CD4-positive, alpha-beta memory T cell (primary cell): Measurements from ENCODE around the gene PKM. TPM values are rescaled to one million over a fixed set of nuclear protein-coding genes. Genes with fewer than 3 reads are reported as not detected.

Experiments used
- CTCF ChIA-PET: fragments of 350-600 bp; sonication (Branson Sonifier 250); formaldehyde crosslinking; loops from one replicate; lab custom pipeline; 2021; ENCODE audit warnings: inconsistent platforms; ENCODE audit not compliant: partially characterized antibody; lab: Charles Lee
- POLR2A ChIA-PET: fragments of 350-600 bp; sonication (Branson Sonifier 250); formaldehyde crosslinking; loops from one replicate; lab custom pipeline; 2021; ENCODE audit not compliant: partially characterized antibody; lab: Charles Lee
- DNase-seq, 5 donors: peaks; one replicate each; pipeline versions ENCODE4 v3.0.0 to v3.0.0-alpha.2; 2020 to 2022; ENCODE audit warnings: mixed read lengths in 1 of 5
- H3K27ac ChIP-seq: one replicate; pipeline ENCODE4 v1.7.0; 2013; ENCODE audit warnings: low read depth, low read length
- H3K27me3 ChIP-seq: 2 replicates; pipeline ENCODE4 v1.7.0; 2013; ENCODE audit warnings: mild to moderate bottlenecking, low read length, moderate library complexity; ENCODE audit not compliant: insufficient read depth
- H3K36me3 ChIP-seq: 2 replicates; pipeline ENCODE4 v1.7.0; 2013; ENCODE audit warnings: mild to moderate bottlenecking, low read length, moderate library complexity; ENCODE audit not compliant: insufficient read depth
- H3K4me1 ChIP-seq: 2 replicates; pipeline ENCODE4 v1.7.0; 2013; ENCODE audit warnings: mild to moderate bottlenecking, low read length, moderate library complexity; ENCODE audit not compliant: insufficient read depth
- H3K4me3 ChIP-seq, 2 donors: one replicate each; pipeline ENCODE4 v1.7.0; 2013; ENCODE audit warnings: low read length in 2 of 2, mild to moderate bottlenecking in 1 of 2
- H3K9me3 ChIP-seq, 2 donors: one replicate each; pipeline ENCODE4 v1.7.0; 2013; ENCODE audit warnings: low read length in 2 of 2, control low read depth in 1 of 2; ENCODE audit not compliant: control insufficient read depth in 1 of 2
- H3K27ac Mint-ChIP-seq, 7 donors: one replicate each; pipeline ENCODE4 v1.8.0; 2020 to 2021; ENCODE audit warnings: mixed read lengths in 7 of 7, mild to moderate bottlenecking in 6 of 7, inconsistent platforms in 3 of 7, moderate library complexity in 3 of 7
- H3K27me3 Mint-ChIP-seq, 2 donors: one replicate each; pipeline ENCODE4 v1.8.0; 2020 to 2021; ENCODE audit warnings: mixed read lengths in 2 of 2
- H3K36me3 Mint-ChIP-seq, 2 donors: one replicate each; pipeline ENCODE4 v1.8.0; 2020 to 2021; ENCODE audit warnings: mixed read lengths in 2 of 2, inconsistent platforms in 1 of 2, mild to moderate bottlenecking in 1 of 2
- H3K4me1 Mint-ChIP-seq, 4 donors: one replicate each; pipeline ENCODE4 v1.8.0; 2020 to 2021; ENCODE audit warnings: mixed read lengths in 4 of 4, mild to moderate bottlenecking in 1 of 4
- H3K4me3 Mint-ChIP-seq, 8 donors: one replicate each; pipeline ENCODE4 v1.8.0; 2020 to 2021; ENCODE audit warnings: mixed read lengths in 8 of 8, mild to moderate bottlenecking in 7 of 8, moderate library complexity in 6 of 8, inconsistent platforms in 3 of 8
- H3K9me3 Mint-ChIP-seq, 8 donors: one replicate each; pipeline ENCODE4 v1.8.0; 2020 to 2021; ENCODE audit warnings: mixed read lengths in 8 of 8, mild to moderate bottlenecking in 5 of 8, inconsistent platforms in 3 of 8, moderate library complexity in 1 of 8
- intact Hi-C: fragments of 100-400 bp; cut with micrococcal nuclease; formaldehyde crosslinking; loops from one replicate; pipeline ENCODE4 v1.15.1; 2023
- polyA plus RNA-seq, 2 donors: library from polyadenylated mRNA; unstranded; fragments of 300-500 nt; fragmentation: Illumina TruSeq; gene quantifications; one replicate each; pipeline ENCODE4 v1.2.3, GENCODE V29; 2021
- total RNA-seq, 2 experiments: library from RNA; stranded (reverse); gene quantifications; one replicate each; pipeline ENCODE4 v1.2.3, GENCODE V29; 2021

PKM gene
- total and polyA plus RNA-seq, 4 experiments from 2014 or later: 378 to 658 (median 411) TPM

- intact Hi-C loops: no loop called here
- Mint-ChIP-seq H3K27ac (peak overlapping the region in 1 of 7 donors; percentile 36), H3K27me3 (peaks cover 0 to 2% of the 10 kb centered on the region in 2 donors), H3K4me1 (peaks cover 0 to 2% (median 0%) of the 10 kb centered on the region in 4 donors), H3K9me3 (no peaks in the 10 kb centered on the region), H3K36me3 (no peaks in the 10 kb centered on the region), H3K4me3 (no peak overlapping the region)
- Histone ChIP-seq H3K36me3 (no peaks in the 10 kb centered on the region), H3K27ac (no peak overlapping the region), H3K9me3 (no peaks in the 10 kb centered on the region), H3K27me3 (no peaks in the 10 kb centered on the region), H3K4me1 (peaks cover 7% of the 10 kb centered on the region), H3K4me3 (no peak overlapping the region)
- CTCF ChIA-PET: interaction anchor here (1.9 to 2.7 kb wide), 2 partner anchors 10 to 11 kb away, joined by 7 to 8 read pairs; no protein-coding TSS in a partner anchor
- DNase-seq: no peak
- POLR2A ChIA-PET: no interaction called here
These were observed 64.1 kb downstream of the PKM start for GRCh38 chr15:72166716-72167417.

DNA sequence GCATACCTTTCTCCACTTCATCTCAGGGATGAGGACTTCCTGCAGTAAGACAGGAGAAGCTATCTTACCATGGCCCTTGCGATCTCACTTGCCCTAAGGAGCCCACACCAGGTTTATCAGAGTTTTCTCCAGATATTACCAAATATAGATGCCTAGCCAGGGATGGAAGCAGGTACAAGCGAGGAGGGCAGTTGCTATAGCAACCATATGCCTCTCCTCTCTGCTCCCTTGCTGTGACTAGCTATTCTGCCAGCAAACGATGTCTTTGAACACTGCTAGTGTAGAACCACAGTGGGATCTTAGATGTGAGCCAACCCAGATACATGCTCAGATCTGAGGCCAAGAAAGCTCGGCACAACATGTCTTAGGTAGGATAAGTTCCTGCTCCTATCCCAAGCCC lies 67.3 kb downstream of the PKM start:
- intact Hi-C loops: no loop called here
- peaks cover 2% of the 10 kb centered on the region in 2 donors for H3K27me3 Mint-ChIP-seq
- H3K4me3 ChIP-seq: no peak overlapping the region
- H3K27ac Mint-ChIP-seq: no peak overlapping the region
- no peaks in the 10 kb centered on the region for H3K27me3 ChIP-seq
- no peak overlapping the region for H3K4me3 Mint-ChIP-seq
- H3K9me3 ChIP-seq: no peaks in the 10 kb centered on the region
- peaks cover 7% of the 10 kb centered on the region for H3K4me1 ChIP-seq
- H3K27ac ChIP-seq: no peak overlapping the region
- no peaks in the 10 kb centered on the region for H3K9me3 Mint-ChIP-seq
- peaks cover 0 to 2% (median 0%) of the 10 kb centered on the region in 4 donors for H3K4me1 Mint-ChIP-seq
- POLR2A ChIA-PET: no interaction called here
- no peaks in the 10 kb centered on the region for H3K36me3 ChIP-seq
- no peak for DNase-seq
- CTCF ChIA-PET: interaction anchor here (0.8 kb wide), 1 partner anchor 420 kb away, joined by 4 read pairs; no protein-coding TSS in a partner anchor
- H3K36me3 Mint-ChIP-seq: no peaks in the 10 kb centered on the region

DNA sequence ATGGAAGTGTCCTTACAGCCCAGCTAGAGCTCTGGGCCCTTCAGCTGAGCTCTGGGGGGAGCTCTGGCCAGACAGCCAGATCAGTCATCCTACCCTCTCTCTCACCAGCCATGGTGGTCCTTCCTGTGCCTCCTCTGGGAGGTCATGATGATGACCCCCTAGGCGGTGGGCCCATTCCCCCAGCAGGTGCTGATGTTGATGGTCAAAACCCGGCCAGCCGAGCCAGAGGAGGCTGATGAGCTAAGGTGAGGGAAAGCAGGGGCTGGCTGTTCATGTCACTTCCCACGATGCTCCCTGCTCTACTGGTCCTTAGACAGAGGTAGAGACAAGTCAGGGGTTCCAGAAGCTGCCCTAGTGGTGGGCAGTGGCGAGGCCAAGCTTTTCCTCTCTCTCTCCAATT lies 68.4 kb downstream of the PKM start:
- Histone ChIP-seq H3K4me3 (no peak overlapping the region), H3K9me3 (no peaks in the 10 kb centered on the region), H3K4me1 (no peaks in the 10 kb centered on the region), H3K27ac (no peak overlapping the region), H3K27me3 (no peaks in the 10 kb centered on the region), H3K36me3 (no peaks in the 10 kb centered on the region)
- Mint-ChIP-seq H3K27me3 (peaks cover 0 to 2% of the 10 kb centered on the region in 2 donors), H3K4me1 (no peaks in the 10 kb centered on the region), H3K4me3 (no peak overlapping the region), H3K36me3 (no peaks in the 10 kb centered on the region), H3K9me3 (no peaks in the 10 kb centered on the region), H3K27ac (no peak overlapping the region)
- intact Hi-C loops: no loop called here
- CTCF ChIA-PET: interaction anchor here (1.3 kb wide), 1 partner anchor 11 kb away, joined by 3 read pairs; no protein-coding TSS in a partner anchor
- no peak for DNase-seq
- POLR2A ChIA-PET: no interaction called here

- no peak overlapping the region for H3K27ac ChIP-seq
- Mint-ChIP-seq H3K27ac (no peak overlapping the region), H3K36me3 (no peaks in the 10 kb centered on the region), H3K4me1 (no peaks in the 10 kb centered on the region), H3K4me3 (no peak overlapping the region), H3K27me3 (peaks cover 0 to 2% of the 10 kb centered on the region in 2 donors), H3K9me3 (no peaks in the 10 kb centered on the region)
- H3K27me3 ChIP-seq: no peaks in the 10 kb centered on the region
- no peaks in the 10 kb centered on the region for H3K4me1 ChIP-seq
- no peak for DNase-seq
- H3K9me3 ChIP-seq: no peaks in the 10 kb centered on the region
- intact Hi-C loops: no loop called here
- H3K36me3 ChIP-seq: no peaks in the 10 kb centered on the region
- H3K4me3 ChIP-seq: no peak overlapping the region
- CTCF ChIA-PET: interaction anchor here (1.3 kb wide), 1 partner anchor 9 kb away, joined by 3 read pairs; no protein-coding TSS in a partner anchor
- POLR2A ChIA-PET: no interaction called here
These were observed 69.4 kb downstream of the PKM start for GRCh38 chr15:72161361-72162132.

GRCh38 chr15:72160696-72161245 lies 70.2 kb downstream of the PKM start:
- Mint-ChIP-seq H3K36me3 (no peaks in the 10 kb centered on the region), H3K4me3 (no peak overlapping the region), H3K27me3 (peaks cover 0 to 2% of the 10 kb centered on the region in 2 donors), H3K27ac (no peak overlapping the region), H3K4me1 (no peaks in the 10 kb centered on the region), H3K9me3 (no peaks in the 10 kb centered on the region)
- DNase-seq: no peak
- Histone ChIP-seq H3K4me1 (no peaks in the 10 kb centered on the region), H3K9me3 (no peaks in the 10 kb centered on the region), H3K27ac (no peak overlapping the region), H3K27me3 (no peaks in the 10 kb centered on the region), H3K4me3 (no peak overlapping the region), H3K36me3 (no peaks in the 10 kb centered on the region)
- intact Hi-C loops: no loop called here
- POLR2A ChIA-PET: no interaction called here
- CTCF ChIA-PET: no interaction called here

GRCh38 chr15:72156928-72157327 lies 74.1 kb downstream of the PKM start:
- Mint-ChIP-seq H3K9me3 (no peaks in the 10 kb centered on the region), H3K4me1 (peaks cover 0 to 1% (median 0%) of the 10 kb centered on the region in 4 donors), H3K36me3 (no peaks in the 10 kb centered on the region), H3K27ac (no peak overlapping the region), H3K27me3 (peaks cover 0 to 2% of the 10 kb centered on the region in 2 donors), H3K4me3 (peak overlapping the region in 1 of 8 donors; percentile 10)
- Histone ChIP-seq H3K4me1 (no peaks in the 10 kb centered on the region), H3K27me3 (no peaks in the 10 kb centered on the region), H3K27ac (no peak overlapping the region), H3K36me3 (no peaks in the 10 kb centered on the region), H3K9me3 (no peaks in the 10 kb centered on the region), H3K4me3 (no peak overlapping the region)
- ChIA-PET POLR2A (no interaction called here), CTCF (interaction anchor here (0.9 to 3.1 kb wide), 15 partner anchors 9 to 769 kb away, joined by 3 to 87 read pairs (median 7); no protein-coding TSS in a partner anchor)
- intact Hi-C loops: loop anchor here (1.0 to 5.0 kb wide), 3 partner anchors 377 to 770 kb away; no protein-coding TSS in a partner anchor
- no peak for DNase-seq
